HG02885 (cell line): ENCODE data around the gene TNS3.
"Not testable (repeated sequence)": the region's sequence is repeated elsewhere in the genome, so short reads cannot be mapped to it uniquely, and the experiment has no call there.

Experiments used
- ATAC-seq: cut with Tn5 transposase; IDR thresholded peaks from one replicate; pipeline ENCODE4 v1.9.1; 2021; ENCODE audit warnings: mild to moderate bottlenecking; ENCODE audit not compliant: unreplicated experiment, poor library complexity

TNS3 gene

DNA sequence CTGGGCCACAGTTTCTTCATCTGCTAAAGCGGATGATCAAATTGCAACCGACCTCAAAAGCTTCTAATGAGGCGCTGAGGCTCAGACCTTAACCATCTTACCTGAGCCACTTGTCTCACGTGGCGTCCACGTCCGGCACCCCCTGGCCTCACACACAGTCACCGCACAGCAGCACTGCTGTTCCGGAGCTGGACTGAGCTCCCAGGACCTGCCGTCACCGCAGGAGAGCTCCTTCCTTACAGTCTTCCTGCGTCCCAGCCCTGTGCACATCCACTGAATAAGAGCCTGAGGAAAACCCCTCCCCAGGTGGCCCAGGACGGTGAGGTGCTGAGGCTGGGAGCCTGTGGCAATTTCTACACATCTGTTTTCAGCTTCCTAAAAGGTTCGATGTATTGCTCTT is 35.7 kb downstream of the TNS3 start:
- ATAC-seq, result no peak

DNA sequence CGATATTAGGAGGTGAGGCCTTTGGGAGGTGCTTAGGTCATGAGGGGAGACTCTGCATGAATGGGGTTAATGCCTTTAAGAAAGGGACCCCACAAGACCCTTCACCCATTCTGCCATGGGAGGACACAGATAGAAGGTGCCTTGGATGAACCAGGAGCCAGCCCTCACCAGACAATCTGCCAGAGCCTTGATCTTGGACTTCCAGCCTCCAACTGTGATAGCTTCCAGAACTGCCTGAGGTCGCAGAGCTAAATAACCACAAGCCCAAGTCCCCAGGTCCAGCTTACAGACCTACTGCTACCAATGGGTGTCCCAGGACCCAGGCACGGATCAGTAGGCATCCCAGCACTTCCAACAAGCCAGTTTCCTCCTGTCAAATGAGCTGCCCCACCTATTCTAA is 37.5 kb downstream of the TNS3 start:
- ATAC-seq, result no peak

DNA sequence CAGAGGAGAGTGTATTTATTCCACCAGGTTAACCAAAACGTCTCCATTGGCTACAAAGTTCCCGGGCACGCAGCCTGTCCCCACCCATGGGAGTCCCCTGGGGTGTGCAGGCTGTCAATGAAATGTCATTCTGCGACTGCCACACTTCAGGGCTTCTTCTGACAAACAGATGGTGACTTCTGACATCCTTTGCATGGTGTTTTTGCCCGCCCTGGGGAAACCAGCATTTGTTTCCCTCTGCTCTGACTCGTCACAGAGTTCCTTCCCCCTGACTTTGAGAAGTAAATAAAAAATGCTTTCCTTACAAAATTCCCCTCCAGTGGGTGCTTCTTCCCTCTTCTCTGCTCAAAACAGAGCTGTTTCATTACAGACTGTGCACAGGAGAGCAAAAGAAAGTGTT is 38.2 kb downstream of the TNS3 start:
- no peak for ATAC-seq

DNA sequence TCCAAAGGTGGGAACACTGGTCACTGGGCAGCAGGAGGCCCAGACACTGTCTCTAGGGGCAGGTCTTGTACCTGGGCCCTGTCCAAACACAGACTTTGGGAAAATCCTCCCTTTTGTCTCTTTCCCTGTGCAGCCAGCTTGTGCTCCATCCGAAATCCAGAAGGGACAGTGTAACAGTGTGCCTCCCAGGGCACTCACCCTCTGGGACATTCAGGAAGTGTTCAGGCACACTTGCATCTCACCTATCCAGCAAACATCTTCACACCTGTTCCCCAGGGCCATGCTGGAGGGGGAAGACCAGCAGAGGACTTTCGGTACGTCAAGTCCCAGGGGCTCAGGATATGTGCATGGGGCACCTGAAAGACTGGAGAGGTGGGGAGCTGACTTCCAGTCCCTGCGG is 38.9 kb downstream of the TNS3 start:
- ATAC-seq, result no peak

DNA sequence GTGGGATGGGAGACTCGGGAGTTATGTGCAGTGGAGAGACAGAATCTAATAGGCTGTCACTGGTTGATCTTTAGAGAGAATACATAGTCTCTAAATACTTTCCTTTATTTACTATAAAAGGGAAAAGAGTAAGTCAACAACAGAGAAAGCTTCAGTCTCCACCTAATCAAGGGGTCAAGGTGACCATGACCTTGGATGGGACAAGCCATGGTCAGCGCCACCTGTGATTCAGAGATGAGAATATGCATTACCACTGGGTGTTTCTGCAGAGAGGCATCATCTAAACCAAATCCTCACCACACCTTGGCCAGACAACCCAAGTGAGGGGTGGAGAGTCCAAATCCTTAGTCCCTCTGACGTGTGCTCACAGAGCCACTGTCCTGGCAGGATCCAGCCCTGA is 39.9 kb downstream of the TNS3 start:
- no peak for ATAC-seq

DNA sequence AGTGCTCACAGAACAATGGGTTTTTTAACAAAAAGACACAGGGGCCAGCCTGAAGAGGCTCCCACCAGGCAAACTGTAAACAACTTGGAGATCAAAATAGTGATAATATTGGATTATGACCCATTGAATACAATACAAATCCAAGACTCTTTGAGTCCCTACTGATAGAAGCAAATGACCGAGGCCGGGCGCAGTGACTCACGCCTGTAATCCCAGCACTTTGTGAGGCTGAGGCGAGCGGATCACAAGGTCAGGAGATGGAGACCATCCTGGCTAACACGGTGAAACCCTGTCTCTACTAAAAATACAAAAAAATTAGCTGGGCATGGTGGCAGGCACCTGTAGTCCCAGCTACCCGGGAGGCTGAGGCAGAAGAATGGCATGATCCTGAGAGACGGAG is 40.4 kb downstream of the TNS3 start:
- ATAC-seq, result not testable (repeated sequence)

DNA sequence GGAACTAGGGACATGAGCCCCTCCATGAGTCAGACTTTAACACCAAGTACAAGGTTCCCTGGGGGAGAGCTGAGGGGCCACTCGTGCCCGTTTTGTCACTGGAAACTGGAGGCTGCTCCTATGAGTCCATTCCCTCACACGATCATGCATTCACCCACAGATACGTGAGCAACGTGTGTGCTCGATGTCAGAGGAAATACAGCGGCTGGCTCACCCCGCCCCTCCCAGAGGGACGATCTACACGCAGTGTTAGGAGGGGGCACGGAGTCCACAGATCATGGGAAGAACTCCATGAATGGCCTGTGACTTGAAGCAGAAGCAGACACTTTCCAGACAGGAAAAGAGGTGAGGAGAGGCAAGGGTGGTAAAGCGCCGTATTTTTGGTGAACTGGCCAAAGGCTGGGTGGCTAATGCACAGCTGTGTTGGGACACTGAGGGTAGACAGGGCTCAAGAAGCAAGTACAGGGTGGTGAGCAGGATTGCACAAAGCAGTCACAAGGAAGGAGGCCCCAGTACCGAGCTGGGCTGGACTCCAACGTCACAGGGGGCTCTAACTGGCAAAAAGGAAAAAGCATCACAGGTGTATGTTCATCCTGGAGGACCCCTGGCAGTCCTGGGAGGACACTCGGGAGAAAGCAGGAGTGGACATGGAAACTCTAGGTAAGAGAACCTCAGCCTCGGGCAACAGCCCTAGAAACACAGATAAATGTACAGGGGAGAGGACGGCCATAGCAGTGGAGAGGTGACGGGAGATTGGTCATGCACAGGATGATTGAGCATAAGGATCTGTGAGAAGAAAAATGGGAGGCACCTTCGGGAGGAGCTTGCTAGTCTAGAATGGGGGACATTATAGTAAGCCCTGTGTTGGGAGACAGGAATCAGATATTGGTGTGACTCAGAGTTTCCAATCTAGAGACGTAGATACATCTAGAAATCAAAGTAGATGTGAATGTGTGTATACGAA is 41.2 kb downstream of the TNS3 start:
- ATAC-seq, result no peak

DNA sequence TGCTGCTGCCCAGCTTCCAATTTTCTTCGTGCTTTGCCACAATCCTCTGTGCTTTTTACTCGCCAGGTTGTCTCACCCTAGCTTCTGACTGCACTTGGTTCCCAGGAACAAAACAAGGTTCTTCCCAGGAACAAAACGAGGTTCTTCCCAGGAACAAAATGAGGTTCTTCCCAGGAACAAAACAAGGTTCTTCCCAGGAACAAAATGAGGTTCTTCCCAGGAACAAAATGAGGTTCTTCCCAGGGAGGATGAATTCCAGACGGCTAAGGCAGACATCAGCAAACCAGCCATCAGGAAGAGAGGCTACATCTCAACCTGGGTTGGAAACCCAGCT is 41.9 kb downstream of the TNS3 start:
- ATAC-seq, result no peak

DNA sequence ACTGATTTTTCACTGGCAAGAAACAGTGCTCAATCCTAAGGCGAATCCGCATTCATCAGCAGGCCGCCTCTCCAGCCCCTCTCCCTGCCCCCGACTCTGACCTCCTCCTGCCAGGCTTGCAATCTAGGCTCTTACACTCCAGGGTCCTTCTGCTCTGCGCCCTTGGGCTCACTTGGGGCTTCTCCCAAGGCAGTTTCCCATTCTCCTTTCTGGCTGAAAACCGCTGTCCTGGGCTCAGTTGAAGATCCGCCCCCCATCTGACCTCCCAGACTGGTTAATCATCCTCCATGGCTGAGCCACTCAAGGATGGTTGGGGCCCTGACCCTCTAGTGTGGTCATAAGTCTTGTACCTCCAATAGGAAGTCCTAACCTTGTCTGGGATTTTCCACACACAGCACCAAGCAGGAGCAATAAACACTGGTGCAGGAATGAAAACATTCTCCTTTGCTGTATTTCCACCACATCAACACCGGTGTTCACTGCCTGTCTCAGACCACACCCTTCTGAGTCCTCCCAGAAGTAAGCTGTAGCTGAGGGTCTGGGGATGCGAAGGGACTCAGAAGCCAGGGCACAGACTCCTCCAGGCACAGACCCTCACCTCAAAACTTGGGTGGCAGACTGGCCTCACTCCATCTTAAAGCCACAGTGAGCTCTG is 42.4 kb downstream of the TNS3 start:
- ATAC-seq, result no peak

DNA sequence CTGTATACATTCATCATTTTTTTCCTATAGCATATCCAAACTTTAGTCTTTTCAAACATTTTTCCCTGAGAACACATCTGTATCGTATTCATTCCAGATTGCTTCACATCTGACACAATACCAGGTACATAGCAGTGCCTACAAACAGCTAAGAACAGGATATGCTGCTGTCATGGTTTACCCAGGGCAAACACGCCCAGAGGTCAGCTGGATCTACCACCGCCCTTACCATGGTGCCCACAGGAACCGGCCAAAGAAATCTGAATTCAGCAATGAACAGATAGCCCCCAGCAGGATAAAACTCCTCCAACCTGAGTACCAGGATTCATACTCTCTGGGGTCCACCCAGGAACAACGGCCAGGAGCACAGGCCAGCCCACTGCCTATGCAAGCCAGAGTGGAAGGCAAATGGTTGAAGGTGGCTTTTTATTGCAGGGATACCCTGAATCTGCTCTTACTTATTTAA is 43.0 kb downstream of the TNS3 start:
- no peak for ATAC-seq

DNA sequence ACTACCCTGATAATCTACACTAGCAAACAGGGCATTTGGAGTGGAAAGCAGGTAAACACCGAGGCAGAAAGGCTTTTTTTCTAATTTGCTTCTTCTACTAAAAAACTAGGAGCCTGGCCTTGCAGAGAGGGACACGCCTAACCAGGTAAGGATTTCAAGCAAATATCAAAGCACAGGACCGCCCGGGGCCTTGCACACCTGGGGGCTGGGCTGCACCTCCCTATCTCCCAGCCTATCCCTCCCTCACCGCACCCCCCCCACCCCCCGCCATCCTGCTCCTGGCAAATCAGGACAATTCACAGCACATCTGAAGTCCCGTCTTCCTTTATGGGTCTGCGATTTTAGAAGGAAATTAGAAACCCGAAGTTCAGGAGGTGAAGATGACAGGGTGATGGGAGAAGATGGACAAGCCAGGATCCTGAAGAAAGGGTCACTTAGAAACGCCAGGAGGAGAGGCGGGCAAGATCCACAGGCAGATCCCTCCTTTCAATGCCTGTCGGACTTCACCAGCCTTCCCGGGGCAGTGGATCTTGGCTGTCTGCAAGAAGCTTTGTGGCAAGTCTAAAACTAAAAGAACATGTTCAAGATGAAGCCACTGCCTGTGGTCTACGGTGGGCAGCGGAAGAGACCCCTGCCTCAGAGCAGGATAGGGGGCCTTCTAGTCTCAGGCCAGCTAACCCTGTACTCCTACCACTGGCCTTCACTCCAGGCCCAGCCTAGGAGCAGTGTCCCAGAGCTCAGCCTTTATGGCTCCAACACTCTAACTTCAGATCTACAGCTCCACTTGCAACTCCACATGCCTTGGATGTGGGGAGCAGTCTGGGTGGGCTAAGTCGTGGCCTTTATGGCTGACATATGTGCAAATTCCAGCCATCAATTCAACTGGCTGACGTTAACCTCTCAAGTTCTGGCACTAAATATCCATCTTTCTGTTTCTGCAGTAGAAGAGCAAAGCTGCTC is 43.9 kb downstream of the TNS3 start:
- no peak for ATAC-seq

DNA sequence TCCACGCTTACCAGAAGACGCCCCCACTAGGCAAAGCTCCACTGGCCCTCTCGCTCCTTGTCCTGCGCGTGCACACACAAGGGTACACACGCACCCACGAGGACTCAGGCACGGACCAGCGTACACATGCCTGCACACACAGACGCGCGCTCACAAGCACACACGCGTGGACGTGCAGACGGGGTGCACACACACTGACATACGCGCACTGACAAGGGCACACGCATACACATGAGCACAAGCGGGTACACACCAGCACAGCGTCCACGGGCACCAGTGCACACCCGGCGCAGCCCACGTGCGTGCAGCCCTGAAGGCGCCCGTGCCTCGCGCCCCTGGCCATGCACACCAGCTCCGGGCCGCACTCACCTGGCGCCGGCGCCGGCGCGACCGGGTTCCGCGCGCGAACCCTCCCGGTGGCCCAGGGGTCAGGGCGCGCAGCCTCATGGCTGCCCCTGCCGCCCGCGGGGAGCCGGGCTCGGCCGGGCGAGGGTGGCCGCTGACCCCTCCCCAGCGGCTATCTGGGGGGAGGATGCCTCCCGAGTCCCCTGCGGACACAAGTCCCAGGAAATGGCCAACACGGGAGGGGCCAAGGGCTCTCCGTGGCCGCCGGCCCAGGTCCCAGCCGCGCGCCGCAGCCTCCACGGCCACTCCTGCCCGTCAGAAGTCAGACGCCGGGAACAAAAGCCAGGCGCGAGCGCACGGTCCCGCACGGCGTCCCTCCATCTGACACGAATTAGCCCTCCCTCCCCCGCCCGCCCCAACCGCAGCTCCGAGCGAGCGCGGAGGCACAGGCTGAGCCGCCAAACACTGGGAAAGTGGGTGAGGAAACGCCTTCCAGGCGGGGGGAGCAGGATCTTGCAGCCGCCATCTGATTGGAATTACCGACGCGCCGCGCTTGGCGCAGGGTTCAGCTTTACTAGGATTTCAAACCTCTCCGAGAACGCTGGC is 45.0 kb downstream of the TNS3 start:
- ATAC-seq, result no peak

DNA sequence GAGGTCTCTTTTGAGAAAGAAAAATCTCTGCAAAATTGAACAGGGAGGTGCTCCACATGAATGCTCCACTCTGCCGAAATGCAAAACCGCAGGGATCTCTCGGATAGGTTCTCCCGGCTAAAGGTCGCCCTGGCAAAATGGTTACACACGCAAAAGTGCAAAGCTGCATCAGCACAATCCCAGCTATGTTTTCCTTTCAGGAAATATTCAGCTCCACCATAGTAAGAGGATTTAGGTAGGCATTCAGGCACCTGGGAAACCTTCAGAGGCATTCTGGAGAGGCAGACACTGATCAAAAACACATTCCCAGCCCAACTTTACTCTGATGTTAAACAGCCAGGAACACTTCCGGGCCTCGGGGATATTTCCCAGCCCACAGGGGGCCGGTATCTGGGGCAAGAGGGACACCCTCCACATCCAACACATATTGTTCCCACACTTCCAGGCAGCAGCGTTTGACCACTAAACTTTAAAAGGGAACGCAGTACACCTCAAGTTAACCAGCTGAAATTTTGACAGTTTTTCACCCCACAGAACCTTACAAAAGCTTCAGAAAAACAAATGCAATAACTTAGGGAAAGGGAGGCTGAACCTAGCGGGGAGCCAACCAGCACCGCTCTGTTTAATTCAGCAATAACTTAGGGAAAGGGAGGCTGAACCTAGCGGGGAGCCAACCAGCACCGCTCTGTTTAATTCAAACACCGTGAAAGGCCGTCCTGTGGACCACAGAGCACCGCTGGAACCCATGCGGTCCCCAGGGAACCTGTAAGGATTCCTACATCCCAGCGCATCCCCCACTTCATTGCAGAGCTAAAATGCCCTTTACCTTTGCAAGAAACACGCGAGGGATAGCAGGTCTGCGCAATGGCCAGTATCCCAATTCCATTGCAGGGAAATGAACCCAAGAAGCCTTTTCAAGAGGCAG is 45.9 kb downstream of the TNS3 start:
- ATAC-seq, result no peak

DNA sequence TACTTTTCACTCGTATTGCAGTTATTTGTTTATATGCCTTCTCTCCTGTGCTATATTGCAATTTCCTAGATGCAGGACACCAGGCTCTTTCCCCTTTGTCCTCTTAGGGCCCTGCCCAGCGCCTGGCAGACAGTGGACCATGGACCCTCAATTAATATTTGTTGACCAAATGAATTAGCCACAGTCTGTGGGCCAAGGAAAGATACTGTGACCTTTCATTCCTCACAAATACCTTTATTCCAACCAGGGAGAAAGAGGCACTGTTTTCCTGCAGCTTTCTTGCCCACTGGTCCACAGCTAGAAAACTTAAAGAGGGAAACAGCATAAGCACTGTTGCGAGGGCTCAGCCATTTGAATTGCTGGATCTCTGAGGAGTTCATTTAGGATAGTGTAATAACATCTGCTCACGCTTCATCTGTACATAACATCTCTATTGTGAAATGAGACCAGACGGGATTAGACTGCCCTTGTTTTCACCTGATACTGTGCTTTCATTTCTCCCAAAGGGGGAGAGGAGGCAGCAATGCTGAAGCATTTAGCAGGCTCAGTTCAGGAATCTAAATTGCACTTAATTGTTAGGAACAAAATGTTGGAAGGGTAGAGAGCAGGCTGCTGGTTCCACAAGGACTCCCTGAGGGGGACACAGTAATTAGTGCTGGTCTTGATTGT is 46.7 kb downstream of the TNS3 start:
- no peak for ATAC-seq

DNA sequence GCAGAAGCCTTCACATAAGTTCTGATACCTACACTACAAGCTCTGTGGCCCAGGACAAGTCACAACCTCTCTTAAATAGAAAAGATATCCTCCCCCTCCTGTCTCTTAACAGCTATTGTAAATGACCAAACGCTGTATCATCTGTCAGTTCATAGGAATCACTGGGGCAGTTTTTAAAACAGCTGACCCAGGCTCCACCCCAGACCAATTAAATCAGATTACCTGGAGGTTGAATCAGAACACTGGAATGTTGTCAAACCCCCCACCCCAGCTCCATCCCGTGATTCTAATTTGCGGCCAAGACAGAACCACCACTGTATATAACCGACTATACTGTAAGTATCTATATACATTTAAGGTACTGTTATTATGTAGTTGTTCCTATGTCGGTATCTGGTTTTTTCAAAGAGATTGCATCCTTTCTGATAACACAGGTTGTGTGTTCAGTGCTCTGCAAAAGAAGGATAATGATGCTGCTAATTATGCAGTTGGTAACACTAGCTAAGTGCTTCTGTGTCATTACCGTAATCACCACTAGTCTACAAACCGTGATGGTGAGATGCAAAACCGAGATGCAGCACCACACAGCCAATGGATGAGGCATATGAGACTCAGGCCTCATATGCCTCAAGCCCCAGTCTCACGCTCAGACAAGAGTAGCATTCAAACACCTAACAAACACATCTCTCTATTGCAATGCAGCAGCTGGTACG is 47.4 kb downstream of the TNS3 start:
- no peak for ATAC-seq

DNA sequence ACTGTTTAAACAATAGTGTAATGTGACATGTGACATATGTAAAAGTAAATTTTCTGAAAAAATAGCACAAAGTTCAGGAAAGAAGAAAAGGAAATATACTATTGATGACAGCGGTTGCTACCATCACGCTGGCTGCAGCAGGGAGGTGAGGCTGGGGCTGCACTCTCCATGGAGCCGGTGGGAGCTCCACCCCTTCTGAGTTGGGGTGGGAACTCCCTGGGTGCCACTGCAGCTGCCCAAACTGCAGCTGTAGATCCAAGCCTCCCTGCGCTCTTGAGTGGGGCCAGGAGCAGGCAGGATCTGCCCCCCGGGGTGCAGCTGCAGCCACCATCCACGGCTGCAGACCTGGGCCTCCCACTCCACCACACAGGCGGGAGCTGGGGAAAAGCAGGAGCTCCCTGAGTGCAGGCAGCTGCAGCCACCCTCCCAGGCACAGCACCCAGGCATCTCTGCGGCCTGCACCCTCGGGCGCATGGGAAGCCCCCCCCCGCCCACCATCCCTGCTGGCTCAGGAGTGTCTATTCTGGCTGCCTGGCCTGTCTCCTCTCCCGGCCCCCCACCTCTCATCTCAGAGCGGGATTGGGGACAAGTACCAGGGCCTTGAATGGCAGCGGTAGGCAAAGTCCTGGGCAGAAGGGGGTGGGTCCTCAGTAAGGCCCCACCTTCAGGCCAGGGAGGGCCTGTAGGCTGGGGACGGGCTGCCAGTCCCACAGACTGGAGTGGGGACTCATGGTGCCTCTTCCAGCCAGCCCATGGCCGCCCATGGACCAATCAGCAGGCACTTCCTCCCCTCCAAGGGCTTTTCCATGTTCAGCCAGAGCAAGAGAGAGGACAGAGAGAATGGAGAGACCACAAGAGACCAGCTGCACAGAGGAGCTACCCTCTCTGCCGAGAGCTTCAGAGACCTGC is 50.1 kb downstream of the TNS3 start:
- no peak for ATAC-seq
